NCI-H2107 (cell line): ENCODE results near the gene ANO10.
"Not testable (repeated sequence)": the region's sequence is repeated elsewhere in the genome, so short reads cannot be mapped to it uniquely, and the experiment has no call there.

Experiments
- DNase-seq: peaks from one replicate; lab custom pipeline; 2025; lab: John Stamatoyannopoulos, UW

ANO10 gene

GRCh38 chr3:43518515-43518914 lies 103.3 kb downstream of the ANO10 start:
- not testable (repeated sequence) for DNase-seq

GRCh38 chr3:43515970-43516635 lies 105.7 kb downstream of the ANO10 start:
- no peak for DNase-seq

GRCh38 chr3:43515208-43515917 lies 106.4 kb downstream of the ANO10 start:
- no peak for DNase-seq

GRCh38 chr3:43512754-43513404 lies 108.9 kb downstream of the ANO10 start:
- DNase-seq: no peak

- DNase-seq: no peak
Measured at GRCh38 chr3:43506644-43507043, 115.2 kb downstream of the ANO10 start.

GRCh38 chr3:43505351-43505750 lies 116.5 kb downstream of the ANO10 start:
- DNase-seq: no peak

- peak; percentile 37 for DNase-seq
Measured at GRCh38 chr3:43503067-43503728, 118.6 kb downstream of the ANO10 start.

- no peak for DNase-seq
Measured at GRCh38 chr3:43499256-43499655, 122.6 kb downstream of the ANO10 start.

- no peak for DNase-seq
Measured at GRCh38 chr3:43497905-43498365, 123.9 kb downstream of the ANO10 start.

GRCh38 chr3:43497422-43497821 lies 124.4 kb downstream of the ANO10 start:
- DNase-seq: no peak

- DNase-seq: no peak
Measured at GRCh38 chr3:43496740-43497375, 125.0 kb downstream of the ANO10 start.

GRCh38 chr3:43492932-43493331 lies 128.9 kb downstream of the ANO10 start:
- DNase-seq: not testable (repeated sequence)

GRCh38 chr3:43491807-43492206 lies 130.0 kb downstream of the ANO10 start:
- not testable (repeated sequence) for DNase-seq

GRCh38 chr3:43490640-43491185 lies 131.1 kb downstream of the ANO10 start:
- no peak for DNase-seq

GRCh38 chr3:43489930-43490329 lies 131.9 kb downstream of the ANO10 start:
- no peak for DNase-seq

GRCh38 chr3:43485931-43486330 lies 135.9 kb downstream of the ANO10 start:
- DNase-seq: no peak

- no peak for DNase-seq
Measured at GRCh38 chr3:43484926-43485488, 136.8 kb downstream of the ANO10 start.

- no peak for DNase-seq
Measured at GRCh38 chr3:43481375-43481774, 140.4 kb downstream of the ANO10 start.

- DNase-seq: not testable (repeated sequence)
Measured at GRCh38 chr3:43478839-43479238, 143.0 kb downstream of the ANO10 start.

- DNase-seq: no peak
Measured at GRCh38 chr3:43478118-43478785, 143.6 kb downstream of the ANO10 start.

GRCh38 chr3:43477600-43477999 lies 144.2 kb downstream of the ANO10 start:
- no peak for DNase-seq
